GM13976 (cell line): ENCODE data around the gene DUSP15.

Experiments
- DNase-seq: peaks from one replicate; pipeline ENCODE4 v3.0.0; 2012; ENCODE audit warnings: low spot score
- CTCF ChIP-seq: IDR thresholded peaks from 2 replicates; pipeline ENCODE4 v1.5.1; 2012; ENCODE audit warnings: borderline replicate concordance, mild to moderate bottlenecking; ENCODE audit not compliant: insufficient read depth; ENCODE audit errors: extremely low read depth, missing control alignments, control extremely low read depth
- in situ Hi-C: fragments of 300-500 bp; cut with MboI; formaldehyde crosslinking; loops from one replicate; pipeline ENCODE4 v1.12.0; 2022; ENCODE audit warnings: low sequenced_read_pairs, mixed read lengths, inconsistent platforms; ENCODE audit not compliant: unreplicated experiment

Gene DUSP15

GRCh38 chr20:31845300-31845863 lies 24.9 kb downstream of the DUSP15 start, which contains the start of gene FOXS1:
Gene FOXS1, minus strand, starts transcription at chr20:31845604. Its CDS starts 62 bp downstream, at chr20:31845542.
- TF ChIP-seq CTCF, result no peak
- in situ Hi-C loops, result loop anchor here (25.0 kb wide), 1 partner anchor 817 kb away; the partner anchor contains the start of gene C20orf203
- DNase-seq, result no peak

DNA sequence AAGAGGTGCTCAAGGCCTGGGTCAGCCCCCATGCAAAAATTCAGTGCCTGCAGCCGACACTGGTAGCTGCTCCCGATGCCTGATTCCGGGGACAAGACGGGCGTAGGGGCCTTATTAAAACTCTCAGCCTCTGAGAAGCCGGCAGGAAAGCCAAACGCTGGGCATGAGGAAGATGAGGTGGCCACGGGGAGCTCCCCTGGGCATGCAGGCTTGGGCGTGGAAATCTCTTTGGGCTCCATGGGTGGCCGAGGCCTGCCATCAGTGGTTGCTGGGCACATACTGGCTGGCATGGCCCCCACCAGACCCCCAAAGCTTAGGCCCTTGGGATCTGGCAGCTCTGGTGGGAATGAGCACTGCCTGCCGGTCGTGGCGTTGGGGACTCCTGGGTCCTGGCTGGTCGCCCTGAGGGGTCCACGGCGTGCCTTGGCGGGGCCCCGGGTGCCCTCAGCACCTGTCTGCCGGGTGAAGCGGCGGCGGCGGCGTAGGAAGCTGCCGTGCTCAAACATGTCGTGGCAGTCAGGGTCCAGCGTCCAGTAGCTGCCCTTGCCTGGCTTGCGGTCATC lies 25.5 kb downstream of the DUSP15 start:
- no peak for TF ChIP-seq CTCF
- in situ Hi-C loops, result loop anchor here (25.0 kb wide), 1 partner anchor 817 kb away; the partner anchor contains the start of gene C20orf203
- DNase-seq, result no peak

GRCh38 chr20:31843881-31844280 lies 26.4 kb downstream of the DUSP15 start:
- no peak for DNase-seq
- in situ Hi-C loops, result loop anchor here (25.0 kb wide), 1 partner anchor 818 kb away; the partner anchor contains the start of gene C20orf203
- TF ChIP-seq CTCF, result no peak

GRCh38 chr20:31843288-31843687 lies 27.0 kb downstream of the DUSP15 start:
- DNase-seq, result no peak
- in situ Hi-C loops, result loop anchor here (25.0 kb wide), 1 partner anchor 819 kb away; the partner anchor contains the start of gene C20orf203
- no peak for TF ChIP-seq CTCF

GRCh38 chr20:31842471-31843157 lies 27.7 kb downstream of the DUSP15 start:
- TF ChIP-seq CTCF, result no peak
- DNase-seq, result no peak
- in situ Hi-C loops, result loop anchor here (25.0 kb wide), 1 partner anchor 820 kb away; the partner anchor contains the start of gene C20orf203

- in situ Hi-C loops, result loop anchor here (25.0 kb wide), 1 partner anchor 820 kb away; the partner anchor contains the start of gene C20orf203
- no peak for TF ChIP-seq CTCF
- DNase-seq, result no peak
Measured at GRCh38 chr20:31841928-31842327, 28.4 kb downstream of the DUSP15 start.
